B cell (primary cell): ENCODE data around the gene SNRPE. TPM values are rescaled to one million over a fixed set of nuclear protein-coding genes. Genes with fewer than 3 reads are reported as not detected.
"Not testable (repeated sequence)": the region's sequence is repeated elsewhere in the genome, so short reads cannot be mapped to it uniquely, and the experiment has no call there.

Experiments used
- ATAC-seq: fragments of 200-7000 bp; cut with Tn5 transposase; one replicate; pipeline ENCODE4 v1.10.0; 2021; ENCODE audit warnings: low read depth, mild to moderate bottlenecking, moderate number of reproducible peaks, moderate library complexity
- CTCF ChIA-PET: fragments of 350-600 bp; sonication (Branson Sonifier 250); formaldehyde crosslinking; loops from one replicate; lab custom pipeline; 2021; ENCODE audit warnings: antibody characterized with exemption, inconsistent platforms; lab: Charles Lee
- POLR2A ChIA-PET: fragments of 350-600 bp; sonication (Branson Sonifier 250); formaldehyde crosslinking; loops from one replicate; lab custom pipeline; 2021; ENCODE audit warnings: antibody characterized with exemption; lab: Charles Lee
- DNase-seq: peaks from one replicate; pipeline ENCODE4 v3.0.0; 2013
- H2AFZ ChIP-seq: 2 replicates; pipeline ENCODE4 v1.6.1; 2012; ENCODE audit warnings: mild to moderate bottlenecking, low read depth, low read length; ENCODE audit not compliant: insufficient read depth, poor library complexity, severe bottlenecking
- H3K27ac ChIP-seq, 2 donors: 1 replicate in 1 of 2; 2 replicates in 1 of 2; pipeline ENCODE4 v1.5.1; 2012 to 2013; ENCODE audit warnings: low read length in 2 of 2, mild to moderate bottlenecking in 2 of 2, moderate library complexity in 1 of 2
- H3K27me3 ChIP-seq, 4 experiments: fragments of 200-600 bp in 1 of 4; sonication (generic) in 1 of 4; replicated peaks in 1 of 4; 1 replicate in 2 of 4; 2 replicates in 2 of 4; pipeline versions ENCODE4 v1.6.1 to v1.7.0; 2013 to 2016; ENCODE audit warnings: low read length in 3 of 4, mild to moderate bottlenecking in 2 of 4, mixed read lengths in 1 of 4, moderate library complexity in 1 of 4; ENCODE audit not compliant: insufficient read depth in 4 of 4, control insufficient read depth in 3 of 4; ENCODE audit errors: control extremely low read depth in 1 of 4
- H3K36me3 ChIP-seq, 2 experiments: replicated peaks in 1 of 2; 1 replicate in 1 of 2; 2 replicates in 1 of 2; pipeline versions ENCODE4 v1.6.1 to v1.7.1; 2013; ENCODE audit warnings: low read length in 1 of 2; ENCODE audit not compliant: insufficient read depth in 2 of 2, control insufficient read depth in 1 of 2; ENCODE audit errors: control extremely low read depth in 1 of 2, extremely low read depth in 1 of 2
- H3K4me1 ChIP-seq, 2 donors: fragments of 200-600 bp in 1 of 2; sonication (generic) in 1 of 2; 1 replicate in 1 of 2; 2 replicates in 1 of 2; pipeline versions ENCODE4 v1.5.1 to v1.6.1; 2013 to 2017; ENCODE audit warnings: low read length in 2 of 2; ENCODE audit not compliant: control insufficient read depth in 2 of 2, insufficient read depth in 2 of 2
- H3K4me2 ChIP-seq: replicated peaks from 2 replicates; pipeline ENCODE3; 2012; ENCODE audit warnings: mild to moderate bottlenecking, low read depth, low read length; ENCODE audit not compliant: poor library complexity, severe bottlenecking
- H3K4me3 ChIP-seq, 5 experiments: fragments of 200-600 bp in 1 of 5; sonication (generic) in 1 of 5; 1 replicate in 3 of 5; 2 replicates in 2 of 5; pipeline versions ENCODE4 v1.5.1 to v1.7.0; 2011 to 2016; ENCODE audit warnings: low read length in 4 of 5, mild to moderate bottlenecking in 4 of 5, low read depth in 2 of 5, control low read depth in 1 of 5, moderate library complexity in 1 of 5; ENCODE audit not compliant: insufficient read depth in 1 of 5; ENCODE audit errors: control extremely low read depth in 1 of 5, extremely low read depth in 1 of 5
- H3K79me2 ChIP-seq: fragments of 200-600 bp; sonication (generic); one replicate; pipeline ENCODE4 v1.6.0; 2016; ENCODE audit warnings: low read length; ENCODE audit not compliant: control insufficient read depth, insufficient read depth
- H3K9ac ChIP-seq: fragments of 200-600 bp; sonication (generic); 2 replicates; pipeline ENCODE4 v1.6.1; 2017; ENCODE audit warnings: mild to moderate bottlenecking, low read length, moderate library complexity
- H3K9me3 ChIP-seq, 3 donors: one replicate each; pipeline versions ENCODE4 v1.6.1 to v1.7.1; 2013; ENCODE audit warnings: low read length in 2 of 3; ENCODE audit not compliant: control insufficient read depth in 2 of 3, insufficient read depth in 1 of 3; ENCODE audit errors: control extremely low read depth in 1 of 3
- H4K20me1 ChIP-seq: 2 replicates; pipeline ENCODE4 v1.6.0; 2012; ENCODE audit warnings: mild to moderate bottlenecking, low read length; ENCODE audit not compliant: insufficient read depth, control insufficient read depth, poor library complexity, severe bottlenecking
- H3K27ac Mint-ChIP-seq: one replicate; pipeline ENCODE4 v1.8.0; 2021; ENCODE audit warnings: mixed read lengths
- H3K27me3 Mint-ChIP-seq: one replicate; pipeline ENCODE4 v1.8.0; 2021; ENCODE audit warnings: mixed read lengths
- H3K4me1 Mint-ChIP-seq: one replicate; pipeline ENCODE4 v1.8.0; 2021; ENCODE audit warnings: mixed read lengths
- H3K4me3 Mint-ChIP-seq: one replicate; pipeline ENCODE4 v1.8.0; 2021; ENCODE audit warnings: mixed read lengths
- H3K9me3 Mint-ChIP-seq: one replicate; pipeline ENCODE4 v1.8.0; 2022; ENCODE audit warnings: mixed read lengths; ENCODE audit not compliant: insufficient read depth
- CTCF ChIP-seq: fragments of 200-600 bp; IDR thresholded peaks from one replicate; pipeline ENCODE4 v1.8.0; 2022; ENCODE audit warnings: antibody characterized with exemption, mild to moderate bottlenecking
- EZH2 ChIP-seq: IDR thresholded peaks from 2 replicates; pipeline ENCODE4 v1.6.1; 2012; ENCODE audit warnings: borderline replicate concordance, low read depth, mild to moderate bottlenecking, moderate library complexity, low read length; ENCODE audit not compliant: insufficient read depth, poor library complexity, severe bottlenecking
- WGBS: methylation state at CpG from one replicate; pipeline ENCODE4 v1.1.5; 2013; ENCODE audit warnings: missing lambda C conversion rate; ENCODE audit not compliant: insufficient coverage; 5-methylcytosine and 5-hydroxymethylcytosine counted together
- intact Hi-C: fragments of 100-400 bp; cut with micrococcal nuclease; formaldehyde crosslinking; loops from one replicate; pipeline ENCODE4 v1.10.0; 2022
- polyA plus RNA-seq: library from polyadenylated mRNA; depleted of rRNA; stranded (reverse); fragments of >200 nt; gene quantifications from 2 replicates; pipeline ENCODE4 v1.2.3, GENCODE V29; 2012
- total RNA-seq, 2 donors: library from RNA; stranded (reverse); fragments of 120-200 nt in 1 of 2; gene quantifications; 1 replicate in 1 of 2; 2 replicates in 1 of 2; pipeline versions ENCODE4 v1.2.3 to v1.2.4, GENCODE V29; 2013 to 2022

SNRPE gene
- total and polyA plus RNA-seq, 2 donors (not counting 1 experiment from before 2014, with no cell fraction given), result 76.9 to 80.8 TPM

- no peak overlapping the region for H3K4me3 ChIP-seq
- H2AFZ ChIP-seq, result no peak overlapping the region
- no peak overlapping the region for H3K4me2 ChIP-seq
- no peaks in the 10 kb centered on the region for H3K27me3 Mint-ChIP-seq
- CTCF ChIA-PET, result no interaction called here
- no peaks in the 10 kb centered on the region for H3K4me1 Mint-ChIP-seq
- intact Hi-C loops, result no loop called here
- H3K4me3 Mint-ChIP-seq, result no peak overlapping the region
- DNase-seq, result no peak
- no peaks in the 10 kb centered on the region for H3K9me3 Mint-ChIP-seq
- POLR2A ChIA-PET, result no interaction called here
- no peaks in the 10 kb centered on the region for H3K4me1 ChIP-seq
- H3K36me3 ChIP-seq, result peaks cover 11 to 59% of the 10 kb centered on the region in 2 experiments
- no peaks in the 10 kb centered on the region for H4K20me1 ChIP-seq
- no peak for TF ChIP-seq EZH2
- no peak for TF ChIP-seq CTCF
- no peak overlapping the region for H3K27ac ChIP-seq
- no peak overlapping the region for H3K9ac ChIP-seq
- no peaks in the 10 kb centered on the region for H3K79me2 ChIP-seq
- no peak overlapping the region for H3K27ac Mint-ChIP-seq
- ATAC-seq, result no peak
- peaks cover 0 to 6% (median 1%) of the 10 kb centered on the region in 3 donors for H3K9me3 ChIP-seq
- WGBS, result no CpG with 5 or more reads among the region's 1 CpG
- no peaks in the 10 kb centered on the region for H3K27me3 ChIP-seq
Observed at GRCh38 chr1:203843435-203843834, 18.0 kb upstream of the SNRPE start.

- H3K27ac Mint-ChIP-seq, H3K9me3 ChIP-seq, ATAC-seq, H3K4me3 ChIP-seq, H3K9me3 Mint-ChIP-seq, H2AFZ ChIP-seq, DNase-seq, H3K4me3 Mint-ChIP-seq, H3K4me1 ChIP-seq, H3K27me3 ChIP-seq, H3K4me1 Mint-ChIP-seq, CTCF ChIA-PET, H3K27ac ChIP-seq, H3K4me2 ChIP-seq, H4K20me1 ChIP-seq, H3K79me2 ChIP-seq, intact Hi-C loops, H3K9ac ChIP-seq, POLR2A ChIA-PET, H3K27me3 Mint-ChIP-seq: not testable (repeated sequence)
- peaks cover 9 to 56% of the 10 kb centered on the region in 2 experiments for H3K36me3 ChIP-seq
Observed at GRCh38 chr1:203853112-203853511, 8.3 kb upstream of the SNRPE start.
